Stomach (tissue), 4 donors: ENCODE measurements around the gene ZNF527.

Experiments
- CTCF ChIP-seq, 7 experiments: fragments of 450-650 bp in 4 of 7; fragments of 200-600 bp in 3 of 7; sonication (generic) in 3 of 7; IDR thresholded peaks; one replicate each; pipeline ENCODE4 v1.5.1; 2016 to 2019; ENCODE audit warnings: antibody characterized with exemption in 7 of 7, control low read depth in 2 of 7, mild to moderate bottlenecking in 1 of 7
- EP300 ChIP-seq: sonication (generic); formaldehyde crosslinking; IDR thresholded peaks from one replicate; pipeline ENCODE4 v1.6.1; 2017; ENCODE audit warnings: antibody characterized with exemption
- POLR2AphosphoS5 ChIP-seq, 3 donors: sonication (generic); formaldehyde crosslinking; IDR thresholded peaks; one replicate each; pipeline ENCODE4 v1.6.1; 2016; ENCODE audit warnings: antibody characterized with exemption in 3 of 3

GRCh38 chr19:37353968-37354367 lies 16.9 kb upstream of the ZNF527 start:
- TF ChIP-seq EP300 (no peak), POLR2AphosphoS5 (IDR thresholded peaks at IDR 0.05) (no peak), CTCF (IDR thresholded peaks at IDR 0.05) (no peak)
